ENCODE data around the gene POLR3GL. TPM values are rescaled to one million over a fixed set of nuclear protein-coding genes. Genes with fewer than 3 reads are reported as not detected.

POLR3GL gene
- total RNA-seq, 4 donors from 2014 or later = 32.9 to 44.0 (median 37.6) TPM

DNA sequence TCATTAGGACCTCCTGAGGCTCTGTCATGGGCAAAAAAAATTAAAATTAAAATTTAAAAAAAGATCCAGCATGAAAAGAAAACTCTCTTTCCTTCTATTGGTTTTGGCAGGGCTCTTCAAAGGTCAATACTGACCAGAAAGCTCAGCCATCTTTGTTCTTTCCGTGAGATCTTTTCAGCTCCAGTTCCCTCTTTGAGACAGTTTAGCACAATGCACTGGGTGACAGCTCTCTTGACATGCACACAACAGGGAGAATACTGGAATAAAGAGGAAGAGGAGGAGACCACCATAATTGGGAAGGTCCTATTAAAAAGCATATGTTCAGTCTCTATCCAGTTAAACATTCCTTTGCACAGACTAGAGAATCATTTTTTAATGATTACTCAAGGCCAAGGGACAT, 13.0 kb upstream of the POLR3GL start:
- ATAC-seq = no peak
- no peak overlapping the region for H3K27ac ChIP-seq
- H3K27me3 ChIP-seq = no peaks in the 10 kb centered on the region
- H3K9me3 ChIP-seq = no peaks in the 10 kb centered on the region
- TF ChIP-seq CTCF (IDR thresholded peaks at IDR 0.05) (no peak), POLR2A (IDR thresholded peaks at IDR 0.05) (no peak), POLR2AphosphoS5 (IDR thresholded peaks at IDR 0.05) (no peak), EP300 (IDR thresholded peaks at IDR 0.05) (no peak)
- peaks cover 16 to 87% (median 20%) of the 10 kb centered on the region in 3 donors for H3K4me1 ChIP-seq
- H3K4me3 ChIP-seq = no peak overlapping the region
- H3K36me3 ChIP-seq = peaks cover 0 to 14% of the 10 kb centered on the region in 2 donors
- 58 to 80% methylated on average over 1 of the region's 1 CpG for whole genome bisulfite sequencing, 2 donors (ENCODE audit: low coverage in 1 of 2)

- H3K4me3 ChIP-seq = no peak overlapping the region
- H3K27ac ChIP-seq = no peak overlapping the region
- peaks cover 16 to 88% (median 20%) of the 10 kb centered on the region in 3 donors for H3K4me1 ChIP-seq
- no peaks in the 10 kb centered on the region for H3K9me3 ChIP-seq
- H3K36me3 ChIP-seq = no peaks in the 10 kb centered on the region
- ATAC-seq = no peak
- H3K27me3 ChIP-seq = no peaks in the 10 kb centered on the region
- TF ChIP-seq POLR2A (IDR thresholded peaks at IDR 0.05) (no peak), EP300 (IDR thresholded peaks at IDR 0.05) (no peak), CTCF (IDR thresholded peaks at IDR 0.05) (no peak), POLR2AphosphoS5 (IDR thresholded peaks at IDR 0.05) (no peak)
- WGBS, 2 donors (ENCODE audit: low coverage in 1 of 2) = 96 to 100% methylated on average over 2 to 3 of the region's 3 CpGs
Measured at GRCh38 chr1:145952903-145953302, 11.6 kb upstream of the POLR3GL start.

DNA sequence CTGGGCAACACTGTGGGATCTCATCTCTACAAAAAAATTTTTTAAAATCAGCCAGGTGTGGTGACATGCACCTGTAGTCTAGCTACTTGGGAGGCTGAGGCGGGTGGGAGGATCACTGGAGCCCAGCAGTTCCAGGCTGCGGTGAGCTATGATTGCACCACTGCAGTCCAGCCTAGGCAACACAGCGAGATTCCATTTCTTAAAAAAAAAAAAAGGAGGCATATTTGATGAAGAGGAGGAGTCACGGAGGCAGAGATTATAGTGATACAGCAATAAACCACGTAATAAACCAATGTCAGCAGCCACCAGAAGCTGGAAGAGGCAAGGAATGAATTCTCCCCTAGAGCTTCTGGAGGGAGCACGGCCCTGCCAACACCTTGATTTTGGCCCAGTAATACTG, 10.6 kb upstream of the POLR3GL start:
- Histone ChIP-seq H3K27me3 (no peaks in the 10 kb centered on the region), H3K27ac (peak overlapping the region in 3 of 4 donors; percentile 9 to 100 (median 100)), H3K4me1 (peaks cover 16 to 93% (median 25%) of the 10 kb centered on the region in 3 donors), H3K4me3 (no peak overlapping the region), H3K36me3 (no peaks in the 10 kb centered on the region), H3K9me3 (no peaks in the 10 kb centered on the region)
- no peak for ATAC-seq
- WGBS, 2 donors (ENCODE audit: low coverage in 1 of 2) = 46 to 78% methylated on average over 3 of the region's 6 CpGs
- no peak for TF ChIP-seq EP300 (IDR thresholded peaks at IDR 0.05)
- TF ChIP-seq POLR2A (IDR thresholded peaks at IDR 0.05) = no peak
- no peak for TF ChIP-seq CTCF (IDR thresholded peaks at IDR 0.05)
- no peak for TF ChIP-seq POLR2AphosphoS5 (IDR thresholded peaks at IDR 0.05)

DNA sequence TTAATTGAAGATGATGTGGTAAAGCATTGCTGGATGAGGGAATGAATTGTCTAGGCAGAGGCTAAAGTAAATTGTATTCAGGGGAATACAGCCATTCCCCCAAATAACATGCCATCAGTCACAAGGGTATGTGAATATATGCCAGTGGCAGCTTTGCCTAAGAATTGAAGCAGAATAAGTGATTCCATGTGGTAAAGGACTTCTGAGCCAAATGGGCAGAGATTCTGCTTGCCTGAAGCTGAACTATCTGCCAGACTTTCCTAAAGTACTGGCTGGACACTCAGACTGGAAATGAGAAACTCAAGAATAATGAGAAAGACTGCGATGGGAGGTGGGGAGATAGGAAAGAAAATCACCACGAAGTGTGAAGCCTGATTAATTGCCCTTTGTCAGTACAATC, 9.1 kb upstream of the POLR3GL start:
- Histone ChIP-seq H3K4me3 (peak overlapping the region in 1 of 2 donors; percentile 97), H3K9me3 (no peaks in the 10 kb centered on the region), H3K27me3 (no peaks in the 10 kb centered on the region), H3K27ac (peak overlapping the region; percentile 87 to 100 (median 99)), H3K36me3 (no peaks in the 10 kb centered on the region), H3K4me1 (peaks cover 16 to 93% (median 19%) of the 10 kb centered on the region in 3 donors)
- no peak for TF ChIP-seq POLR2A (IDR thresholded peaks at IDR 0.05)
- TF ChIP-seq EP300 (IDR thresholded peaks at IDR 0.05) = no peak
- TF ChIP-seq POLR2AphosphoS5 (IDR thresholded peaks at IDR 0.05) = no peak
- TF ChIP-seq CTCF (IDR thresholded peaks at IDR 0.05) = no peak
- ATAC-seq = no peak
- WGBS, 2 donors (ENCODE audit: low coverage in 1 of 2) = 0 to 8% methylated on average over 2 of the region's 2 CpGs

GRCh38 chr1:145956361-145956760, 8.1 kb upstream of the POLR3GL start:
- Histone ChIP-seq H3K27me3 (no peaks in the 10 kb centered on the region), H3K27ac (peak overlapping the region; percentile 87 to 100 (median 99)), H3K9me3 (no peaks in the 10 kb centered on the region), H3K4me3 (peak overlapping the region; percentile 61 to 97), H3K36me3 (no peaks in the 10 kb centered on the region), H3K4me1 (peaks cover 16 to 91% (median 19%) of the 10 kb centered on the region in 3 donors)
- ATAC-seq = no peak
- no peak for TF ChIP-seq POLR2A (IDR thresholded peaks at IDR 0.05)
- no peak for TF ChIP-seq POLR2AphosphoS5 (IDR thresholded peaks at IDR 0.05)
- no peak for TF ChIP-seq CTCF (IDR thresholded peaks at IDR 0.05)
- no peak for TF ChIP-seq EP300 (IDR thresholded peaks at IDR 0.05)

Measured in gastroesophageal sphincter (tissue), 4 donors.